ENCODE results near the gene TAS2R40.

DNA sequence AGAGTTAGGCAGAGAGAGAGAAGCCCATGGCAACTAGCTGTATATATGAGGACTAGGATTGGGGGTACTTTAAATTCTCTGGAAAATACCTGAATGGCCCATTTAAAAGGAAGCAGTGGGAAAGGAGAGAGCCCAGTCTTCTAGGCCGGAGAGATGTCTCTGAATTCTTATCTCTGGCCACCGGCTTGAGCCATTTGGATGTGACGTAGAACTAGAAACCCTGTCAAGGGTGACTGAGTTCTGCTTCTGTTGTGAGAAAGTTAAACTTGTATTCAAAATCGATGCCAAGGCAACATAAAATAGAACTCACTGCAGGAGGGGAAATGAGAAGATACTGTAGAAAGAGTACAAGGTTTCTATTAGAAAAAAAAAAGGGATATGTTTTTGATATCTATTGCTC is 35.1 kb downstream of the TAS2R40 start:
- no peak for TF ChIP-seq GATA3 (IDR thresholded peaks at IDR 0.05; ENCODE audit: low read depth, low read length)
- TF ChIP-seq GATA2 (IDR thresholded peaks at IDR 0.05; ENCODE audit: low read depth, low read length) = no peak

Measured in SH-SY5Y (cell line).